B cell (primary cell): ENCODE measurements around the gene RBMX.

Experiments
- EZH2 ChIP-seq: IDR thresholded peaks from 2 replicates; pipeline ENCODE4 v1.6.1; 2012; ENCODE audit warnings: borderline replicate concordance, low read depth, mild to moderate bottlenecking, moderate library complexity, low read length; ENCODE audit not compliant: insufficient read depth, poor library complexity, severe bottlenecking
- TF ChIP-seq, protein P1 (sequence below): fragments of 200-600 bp; IDR thresholded peaks from one replicate; pipeline ENCODE4 v1.8.0; 2022; ENCODE audit warnings: antibody characterized with exemption, mild to moderate bottlenecking

DNA sequence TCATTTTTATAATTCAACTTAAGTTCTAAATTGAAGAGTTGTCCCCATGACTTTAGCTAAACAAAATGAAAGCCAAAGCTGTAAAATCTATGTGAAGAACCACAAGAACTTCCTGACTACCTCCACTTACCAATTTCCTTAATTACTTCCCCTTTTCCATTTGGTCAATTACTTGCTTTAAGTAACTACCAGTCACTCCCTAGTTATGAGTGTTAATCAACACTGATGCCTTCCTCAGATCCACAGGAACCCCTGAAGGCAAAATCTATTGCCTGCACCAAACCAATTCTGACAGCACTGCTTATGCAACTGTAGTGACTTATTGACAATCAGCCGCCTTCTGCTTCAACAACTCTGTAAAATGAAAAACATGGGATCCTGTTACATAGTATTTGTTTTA lies 10.5 kb downstream of the RBMX start:
- TF ChIP-seq, protein P1, sequence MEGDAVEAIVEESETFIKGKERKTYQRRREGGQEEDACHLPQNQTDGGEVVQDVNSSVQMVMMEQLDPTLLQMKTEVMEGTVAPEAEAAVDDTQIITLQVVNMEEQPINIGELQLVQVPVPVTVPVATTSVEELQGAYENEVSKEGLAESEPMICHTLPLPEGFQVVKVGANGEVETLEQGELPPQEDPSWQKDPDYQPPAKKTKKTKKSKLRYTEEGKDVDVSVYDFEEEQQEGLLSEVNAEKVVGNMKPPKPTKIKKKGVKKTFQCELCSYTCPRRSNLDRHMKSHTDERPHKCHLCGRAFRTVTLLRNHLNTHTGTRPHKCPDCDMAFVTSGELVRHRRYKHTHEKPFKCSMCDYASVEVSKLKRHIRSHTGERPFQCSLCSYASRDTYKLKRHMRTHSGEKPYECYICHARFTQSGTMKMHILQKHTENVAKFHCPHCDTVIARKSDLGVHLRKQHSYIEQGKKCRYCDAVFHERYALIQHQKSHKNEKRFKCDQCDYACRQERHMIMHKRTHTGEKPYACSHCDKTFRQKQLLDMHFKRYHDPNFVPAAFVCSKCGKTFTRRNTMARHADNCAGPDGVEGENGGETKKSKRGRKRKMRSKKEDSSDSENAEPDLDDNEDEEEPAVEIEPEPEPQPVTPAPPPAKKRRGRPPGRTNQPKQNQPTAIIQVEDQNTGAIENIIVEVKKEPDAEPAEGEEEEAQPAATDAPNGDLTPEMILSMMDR, result no peak
- no peak for TF ChIP-seq EZH2
